Gastroesophageal sphincter (tissue), 4 donors: Measurements from ENCODE around the gene NPC1. TPM values are rescaled to one million over a fixed set of nuclear protein-coding genes. Genes with fewer than 3 reads are reported as not detected.
"Not testable (repeated sequence)": the region's sequence is repeated elsewhere in the genome, so short reads cannot be mapped to it uniquely, and the experiment has no call there.

Source experiments
- ATAC-seq: fragments of 150-250 bp; one replicate; pipeline ENCODE4 v1.9.1; 2016; ENCODE audit warnings: mild to moderate bottlenecking, moderate library complexity
- H3K27ac ChIP-seq, 4 donors: fragments of 200-600 bp; sonication (generic) in 3 of 4; 1 replicate in 3 of 4; 2 replicates in 1 of 4; pipeline ENCODE4 v1.5.1; 2016 to 2019
- H3K27me3 ChIP-seq: fragments of 200-600 bp; sonication (generic); one replicate; pipeline ENCODE4 v1.5.1; 2019
- H3K36me3 ChIP-seq, 2 donors: fragments of 200-600 bp; sonication (generic); one replicate each; pipeline ENCODE4 v1.5.1; 2019; ENCODE audit warnings: control low read depth in 1 of 2
- H3K4me1 ChIP-seq, 3 donors: fragments of 200-600 bp; sonication (generic); 1 replicate in 2 of 3; 2 replicates in 1 of 3; pipeline ENCODE4 v1.5.1; 2016 to 2019; ENCODE audit warnings: control low read depth in 2 of 3
- H3K4me3 ChIP-seq, 2 donors: fragments of 200-600 bp; sonication (generic); one replicate each; pipeline ENCODE4 v1.5.1; 2019; ENCODE audit warnings: mild to moderate bottlenecking in 1 of 2, moderate library complexity in 1 of 2
- H3K9me3 ChIP-seq, 3 donors: fragments of 200-600 bp; sonication (generic); one replicate each; pipeline ENCODE4 v1.5.1; 2017 to 2019; ENCODE audit warnings: control low read depth in 2 of 3
- EP300 ChIP-seq: sonication (generic); formaldehyde crosslinking; IDR thresholded peaks from one replicate; pipeline ENCODE4 v1.6.1; 2017; ENCODE audit warnings: antibody characterized with exemption, mild to moderate bottlenecking
- POLR2A ChIP-seq, 2 donors: fragments of 450-650 bp; IDR thresholded peaks; one replicate each; pipeline ENCODE4 v1.6.1; 2017; ENCODE audit warnings: antibody characterized with exemption in 2 of 2, mild to moderate bottlenecking in 2 of 2, moderate library complexity in 1 of 2
- POLR2AphosphoS5 ChIP-seq: sonication (generic); formaldehyde crosslinking; IDR thresholded peaks from one replicate; pipeline ENCODE4 v1.6.1; 2017; ENCODE audit warnings: antibody characterized with exemption
- WGBS, 2 donors: methylation state at CpG; one replicate each; pipeline ENCODE4 v1.1.5; 2018; ENCODE audit warnings: low coverage in 1 of 2; 5-methylcytosine and 5-hydroxymethylcytosine counted together
- total RNA-seq, 4 donors: library from RNA; depleted of rRNA; stranded (reverse); fragments of >200 nt; gene quantifications; one replicate each; pipeline ENCODE4 v1.1.0, GENCODE V29; 2016
- TF ChIP-seq, protein P1 (sequence below), 4 experiments: fragments of 200-600 bp in 2 of 4; fragments of 450-650 bp in 2 of 4; sonication (generic) in 1 of 4; IDR thresholded peaks; one replicate each; pipeline ENCODE4 v1.5.1; 2017 to 2019; ENCODE audit warnings: antibody characterized with exemption in 4 of 4, mild to moderate bottlenecking in 2 of 4, moderate library complexity in 2 of 4

NPC1 gene
- total RNA-seq, 4 donors from 2014 or later, result 35.6 to 63.2 (median 51.9) TPM

DNA sequence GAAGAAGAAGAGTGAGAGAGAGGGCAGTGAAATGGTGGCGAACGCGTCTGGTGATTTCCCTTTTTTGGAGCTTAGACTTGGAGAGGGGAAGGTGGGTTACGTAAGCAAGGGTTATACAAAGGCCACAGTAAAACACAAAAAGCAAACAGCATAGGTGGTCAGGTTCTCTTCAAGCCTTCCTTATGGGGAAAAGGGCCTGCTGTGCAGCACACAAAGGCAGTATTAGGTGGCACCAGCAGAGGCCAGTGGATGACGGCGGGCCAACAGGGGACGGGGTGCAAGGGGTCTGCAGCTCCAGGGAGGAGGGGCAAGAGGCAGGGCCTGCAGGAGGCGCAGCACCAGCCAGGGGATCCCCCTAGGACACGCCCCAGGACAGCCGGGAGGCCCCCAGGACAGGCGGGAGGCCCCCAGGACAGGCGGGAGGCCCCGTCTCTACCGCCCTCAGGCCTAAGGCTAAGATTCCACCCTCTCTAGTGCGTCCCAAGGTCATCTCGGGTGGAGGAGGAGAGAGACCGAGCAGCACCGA is 32.6 kb upstream of the NPC1 start:
- peak overlapping the region; percentile 36 to 96 (median 86) for H3K27ac ChIP-seq
- 37 to 56% methylated on average over 3 to 4 of the region's 18 CpGs for WGBS, 2 donors

DNA sequence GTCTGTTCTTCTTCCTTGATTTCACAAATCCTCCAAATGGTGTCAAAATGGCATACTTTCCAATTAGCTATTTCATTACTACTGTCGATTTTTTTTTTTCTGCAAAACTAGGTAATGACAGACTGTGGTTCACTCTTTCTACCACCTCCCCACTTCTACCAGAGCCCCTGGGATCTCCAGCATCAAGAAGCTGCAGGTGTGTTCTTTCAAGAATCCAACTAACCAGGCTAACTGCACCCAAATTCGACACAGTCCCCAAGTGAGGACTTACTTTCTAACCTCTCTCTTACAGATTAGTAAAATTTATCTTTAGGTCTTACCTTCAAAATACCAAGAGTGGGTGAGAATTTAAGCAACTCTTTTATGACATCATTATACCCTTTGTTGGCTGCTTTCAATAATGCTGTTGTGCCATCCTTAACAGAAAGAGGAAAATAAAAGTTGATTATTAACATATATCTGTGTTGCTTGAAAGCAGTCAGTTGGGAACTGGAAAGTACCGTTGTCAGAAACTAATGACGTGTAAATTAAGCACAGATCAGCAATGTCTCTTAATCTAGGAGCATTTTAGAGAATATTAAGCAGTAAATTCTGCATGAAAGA is 31.2 kb upstream of the NPC1 start:
- Histone ChIP-seq H3K27me3 (no peaks in the 10 kb centered on the region), H3K36me3 (no peaks in the 10 kb centered on the region), H3K4me3 (no peak overlapping the region), H3K9me3 (no peaks in the 10 kb centered on the region), H3K27ac (peak overlapping the region in 3 of 4 donors; percentile 85 to 96 (median 86)), H3K4me1 (peaks cover 0 to 35% (median 11%) of the 10 kb centered on the region in 3 donors)
- ATAC-seq, result no peak
- TF ChIP-seq, protein P1, sequence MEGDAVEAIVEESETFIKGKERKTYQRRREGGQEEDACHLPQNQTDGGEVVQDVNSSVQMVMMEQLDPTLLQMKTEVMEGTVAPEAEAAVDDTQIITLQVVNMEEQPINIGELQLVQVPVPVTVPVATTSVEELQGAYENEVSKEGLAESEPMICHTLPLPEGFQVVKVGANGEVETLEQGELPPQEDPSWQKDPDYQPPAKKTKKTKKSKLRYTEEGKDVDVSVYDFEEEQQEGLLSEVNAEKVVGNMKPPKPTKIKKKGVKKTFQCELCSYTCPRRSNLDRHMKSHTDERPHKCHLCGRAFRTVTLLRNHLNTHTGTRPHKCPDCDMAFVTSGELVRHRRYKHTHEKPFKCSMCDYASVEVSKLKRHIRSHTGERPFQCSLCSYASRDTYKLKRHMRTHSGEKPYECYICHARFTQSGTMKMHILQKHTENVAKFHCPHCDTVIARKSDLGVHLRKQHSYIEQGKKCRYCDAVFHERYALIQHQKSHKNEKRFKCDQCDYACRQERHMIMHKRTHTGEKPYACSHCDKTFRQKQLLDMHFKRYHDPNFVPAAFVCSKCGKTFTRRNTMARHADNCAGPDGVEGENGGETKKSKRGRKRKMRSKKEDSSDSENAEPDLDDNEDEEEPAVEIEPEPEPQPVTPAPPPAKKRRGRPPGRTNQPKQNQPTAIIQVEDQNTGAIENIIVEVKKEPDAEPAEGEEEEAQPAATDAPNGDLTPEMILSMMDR (IDR thresholded peaks at IDR 0.05), result no peak
- TF ChIP-seq EP300 (no peak), POLR2AphosphoS5 (no peak)
- 67 to 75% methylated on average over 3 to 4 of the region's 4 CpGs for WGBS, 2 donors

More for the DNA sequence above, 32.6 kb upstream of the NPC1 start:
- H3K36me3 ChIP-seq, result no peaks in the 10 kb centered on the region
- H3K9me3 ChIP-seq, result no peaks in the 10 kb centered on the region
- TF ChIP-seq, protein P1 (IDR thresholded peaks at IDR 0.05), result peak in 1 of 4 experiments; percentile 37
- peak; percentile 35 for TF ChIP-seq POLR2AphosphoS5
- no peak for TF ChIP-seq POLR2A (IDR thresholded peaks at IDR 0.05)
- peaks cover 0 to 35% (median 11%) of the 10 kb centered on the region in 3 donors for H3K4me1 ChIP-seq
- H3K4me3 ChIP-seq, result peak overlapping the region; percentile 8 to 53
- ATAC-seq, result peak; percentile 72
- no peaks in the 10 kb centered on the region for H3K27me3 ChIP-seq

DNA sequence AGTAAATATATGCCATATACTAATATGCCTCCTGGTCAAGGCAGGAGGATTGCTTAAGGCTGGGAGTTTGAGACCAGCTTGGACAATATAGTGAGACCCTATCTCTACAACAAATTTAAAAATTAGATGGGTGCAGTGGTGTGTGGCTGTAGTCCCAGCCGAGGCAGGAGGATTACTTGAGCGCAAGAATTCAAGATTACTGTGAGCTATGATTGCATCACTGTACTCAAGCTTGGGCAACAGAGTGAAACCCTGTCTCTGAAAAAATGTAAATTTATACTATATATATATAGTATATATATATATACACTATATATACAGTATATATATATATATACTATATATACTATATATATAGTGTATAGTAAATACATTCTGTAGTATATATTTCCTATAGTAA is 30.0 kb upstream of the NPC1 start:
- ATAC-seq, result no peak
- H3K27me3 ChIP-seq, result no peaks in the 10 kb centered on the region
- TF ChIP-seq POLR2A (IDR thresholded peaks at IDR 0.05) (no peak), EP300 (no peak), POLR2AphosphoS5 (no peak)
- TF ChIP-seq, protein P1 (IDR thresholded peaks at IDR 0.05), result no peak
- 100% methylated on average over 2 of the region's 2 CpGs for WGBS, 2 donors
- no peaks in the 10 kb centered on the region for H3K9me3 ChIP-seq
- H3K36me3 ChIP-seq, result peaks cover 0 to 3% of the 10 kb centered on the region in 2 donors
- H3K4me3 ChIP-seq, result no peak overlapping the region
- peaks cover 0 to 32% (median 11%) of the 10 kb centered on the region in 3 donors for H3K4me1 ChIP-seq
- H3K27ac ChIP-seq, result no peak overlapping the region

DNA sequence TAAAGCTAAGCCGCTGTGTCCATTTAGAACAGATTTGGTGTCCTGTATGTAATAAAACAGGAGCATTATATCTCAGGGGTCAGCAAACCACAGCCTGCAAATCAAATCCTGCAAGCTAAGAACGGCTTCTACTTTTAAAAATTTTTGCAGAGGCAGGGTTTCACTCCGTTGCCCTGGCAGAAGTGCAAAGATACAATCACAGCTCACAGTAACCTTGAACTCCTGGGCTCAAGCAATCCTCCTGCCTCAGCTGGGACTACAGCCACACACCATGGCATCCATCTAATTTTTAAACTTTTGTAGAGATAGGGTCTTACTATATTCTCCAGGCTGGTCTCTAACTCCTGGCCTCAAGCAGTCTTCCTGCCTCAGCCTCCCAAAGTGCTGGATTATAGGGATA is 28.6 kb upstream of the NPC1 start:
- Histone ChIP-seq H3K9me3 (no peaks in the 10 kb centered on the region), H3K4me3 (no peak overlapping the region), H3K4me1 (peaks cover 0 to 28% (median 9%) of the 10 kb centered on the region in 3 donors), H3K27me3 (no peaks in the 10 kb centered on the region), H3K27ac (no peak overlapping the region), H3K36me3 (peaks cover 0 to 17% of the 10 kb centered on the region in 2 donors)
- TF ChIP-seq EP300, result no peak
- ATAC-seq, result no peak
- 60 to 100% methylated on average over 1 to 3 of the region's 3 CpGs for WGBS, 2 donors

DNA sequence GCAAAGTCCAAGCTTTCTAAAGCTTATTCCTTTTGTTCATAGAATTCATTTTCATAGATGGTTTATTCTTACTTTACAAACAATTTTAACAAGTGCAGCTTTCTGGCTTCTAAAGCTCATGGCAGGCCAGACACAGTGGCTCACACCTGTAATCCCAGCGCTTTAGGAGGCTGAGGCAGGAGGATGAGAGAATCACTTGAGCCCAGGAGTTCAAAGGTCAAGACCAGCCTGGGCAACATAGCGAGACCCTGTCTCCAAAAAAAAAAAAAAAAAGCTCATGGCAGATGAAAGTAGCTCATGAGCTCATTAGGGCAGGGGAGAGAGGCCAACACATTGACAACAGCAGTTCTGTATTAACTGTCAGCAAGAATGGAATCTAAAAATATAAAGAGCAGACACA is 28.1 kb upstream of the NPC1 start:
- H3K36me3 ChIP-seq, result peaks cover 0 to 20% of the 10 kb centered on the region in 2 donors
- no peaks in the 10 kb centered on the region for H3K9me3 ChIP-seq
- peaks cover 0 to 23% (median 6%) of the 10 kb centered on the region in 3 donors for H3K4me1 ChIP-seq
- H3K27ac ChIP-seq, result no peak overlapping the region
- no peak for TF ChIP-seq EP300
- no peak for TF ChIP-seq POLR2AphosphoS5
- TF ChIP-seq, protein P1 (IDR thresholded peaks at IDR 0.05), result no peak
- no peak for TF ChIP-seq POLR2A (IDR thresholded peaks at IDR 0.05)
- H3K4me3 ChIP-seq, result no peak overlapping the region
- WGBS, 2 donors, result 82% methylated on average over 2 of the region's 2 CpGs; no CpG with 5 or more reads in 1 of the 2 donors
- H3K27me3 ChIP-seq, result no peaks in the 10 kb centered on the region
- ATAC-seq, result no peak

DNA sequence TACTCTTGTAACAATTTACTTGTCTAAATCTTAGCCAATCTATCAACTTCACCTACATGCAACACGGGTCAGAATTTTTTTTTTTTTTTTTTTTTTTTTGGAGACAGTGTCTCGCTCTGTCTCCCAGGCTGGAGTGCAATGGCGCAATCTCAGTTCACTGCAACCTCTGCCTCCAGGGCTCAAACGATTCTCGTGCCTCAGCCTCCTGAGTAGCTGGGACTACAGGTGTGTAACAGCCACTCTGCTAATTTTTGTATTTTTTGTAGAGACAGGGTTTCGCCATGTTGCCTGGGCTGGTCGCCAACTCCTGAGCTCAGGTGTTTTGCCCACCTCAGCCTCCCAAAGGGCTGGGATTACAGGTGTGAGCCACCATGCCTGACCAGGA is 26.8 kb upstream of the NPC1 start:
- ATAC-seq, H3K4me3 ChIP-seq, H3K27ac ChIP-seq, H3K27me3 ChIP-seq, H3K9me3 ChIP-seq: not testable (repeated sequence)
- peaks cover 0 to 33% of the 10 kb centered on the region in 2 donors for H3K36me3 ChIP-seq
- WGBS, 2 donors, result 63 to 87% methylated on average over 1 to 5 of the region's 7 CpGs
- peaks cover 0 to 12% (median 0%) of the 10 kb centered on the region in 3 donors for H3K4me1 ChIP-seq
